SH-SY5Y (cell line): Measurements from ENCODE around the gene CDKN2C.

Experiments used
- GATA2 ChIP-seq: IDR thresholded peaks from 2 replicates; pipeline ENCODE4 v1.6.1; 2011; ENCODE audit warnings: mild to moderate bottlenecking, low read depth, low read length
- GATA3 ChIP-seq: IDR thresholded peaks from 2 replicates; pipeline ENCODE4 v1.6.1; 2011; ENCODE audit warnings: low read depth, mild to moderate bottlenecking, low read length, moderate library complexity

DNA sequence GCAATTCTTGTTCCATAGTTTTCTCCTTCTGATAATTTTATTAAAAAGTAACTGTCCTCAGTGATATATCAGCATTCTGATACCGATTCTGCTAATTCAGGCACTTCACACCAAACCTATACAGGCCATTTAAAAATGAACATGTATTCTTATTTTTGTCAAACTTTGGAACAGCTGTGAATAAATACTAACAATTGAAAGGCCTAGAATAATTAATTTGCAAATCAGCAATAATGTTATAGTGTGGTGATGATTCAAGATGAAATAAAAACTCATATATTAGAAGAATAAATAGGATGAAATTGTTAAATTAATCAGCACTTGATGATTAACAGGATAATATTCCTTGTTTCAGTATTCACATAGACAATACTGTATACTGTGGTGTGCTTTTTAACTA is 9.9 kb downstream of the CDKN2C start:
- no peak for TF ChIP-seq GATA2
- no peak for TF ChIP-seq GATA3
